ENCODE measurements around the gene SLC35B2.

The SLC35B2 gene

DNA sequence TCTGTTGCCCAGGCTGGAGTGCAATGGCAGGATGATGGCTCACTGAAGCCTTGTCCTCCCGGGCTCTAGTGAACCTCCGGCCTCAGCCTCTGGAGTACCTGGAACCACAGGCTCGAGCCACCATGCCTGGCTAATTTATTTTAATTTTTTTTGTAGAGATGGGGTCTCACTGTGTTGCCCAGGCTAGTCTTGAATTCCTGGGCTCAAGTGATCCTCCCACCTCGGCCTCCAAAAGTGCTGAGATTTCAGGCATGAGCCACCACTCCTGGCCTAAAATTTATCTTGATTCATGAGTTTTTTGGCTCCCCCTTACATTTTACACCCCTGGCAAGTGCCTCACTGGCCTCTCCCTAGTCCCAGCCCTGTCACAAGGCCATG is 36.4 kb downstream of the SLC35B2 start:
- H3K27ac ChIP-seq (ENCODE audit: low read length) = no peak overlapping the region
- no peaks in the 10 kb centered on the region for H3K9me3 ChIP-seq (ENCODE audit: insufficient read depth, low read length, severe bottlenecking)
- H3K36me3 ChIP-seq (ENCODE audit: insufficient read depth, low read length) = 0 out of 2 replicates have a peak, but pooled peaks cover under 1% of the 10 kb centered on the region
- no peak overlapping the region for H3K4me2 ChIP-seq (ENCODE audit: insufficient read depth, low read length)
- peaks cover 16% of the 10 kb centered on the region for H3K79me2 ChIP-seq (ENCODE audit: insufficient read depth, low read length)
- no peak overlapping the region for H3K9ac ChIP-seq (ENCODE audit: low read depth, low read length)
- H4K20me1 ChIP-seq (ENCODE audit: insufficient read depth, low read length) = peaks cover 9% of the 10 kb centered on the region
- DNase-seq = no peak
- H2AFZ ChIP-seq (ENCODE audit: low read depth, low read length) = no peak overlapping the region
- H3K4me1 ChIP-seq (ENCODE audit: insufficient read depth, low read length) = peaks cover 38% of the 10 kb centered on the region
- H3K27me3 ChIP-seq (ENCODE audit: insufficient read depth, low read length, poor library complexity) = peaks cover 28% of the 10 kb centered on the region
- ATAC-seq (ENCODE audit: insufficient read depth, low read depth) = no peak
- TF ChIP-seq, protein P1, sequence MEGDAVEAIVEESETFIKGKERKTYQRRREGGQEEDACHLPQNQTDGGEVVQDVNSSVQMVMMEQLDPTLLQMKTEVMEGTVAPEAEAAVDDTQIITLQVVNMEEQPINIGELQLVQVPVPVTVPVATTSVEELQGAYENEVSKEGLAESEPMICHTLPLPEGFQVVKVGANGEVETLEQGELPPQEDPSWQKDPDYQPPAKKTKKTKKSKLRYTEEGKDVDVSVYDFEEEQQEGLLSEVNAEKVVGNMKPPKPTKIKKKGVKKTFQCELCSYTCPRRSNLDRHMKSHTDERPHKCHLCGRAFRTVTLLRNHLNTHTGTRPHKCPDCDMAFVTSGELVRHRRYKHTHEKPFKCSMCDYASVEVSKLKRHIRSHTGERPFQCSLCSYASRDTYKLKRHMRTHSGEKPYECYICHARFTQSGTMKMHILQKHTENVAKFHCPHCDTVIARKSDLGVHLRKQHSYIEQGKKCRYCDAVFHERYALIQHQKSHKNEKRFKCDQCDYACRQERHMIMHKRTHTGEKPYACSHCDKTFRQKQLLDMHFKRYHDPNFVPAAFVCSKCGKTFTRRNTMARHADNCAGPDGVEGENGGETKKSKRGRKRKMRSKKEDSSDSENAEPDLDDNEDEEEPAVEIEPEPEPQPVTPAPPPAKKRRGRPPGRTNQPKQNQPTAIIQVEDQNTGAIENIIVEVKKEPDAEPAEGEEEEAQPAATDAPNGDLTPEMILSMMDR (IDR thresholded peaks at IDR 0.05; ENCODE audit: borderline replicate concordance, extremely low read depth, low read length, poor library complexity, severe bottlenecking) = no peak
- TF ChIP-seq EZH2 (IDR thresholded peaks at IDR 0.05; ENCODE audit: borderline replicate concordance, low read depth, low read length, severe bottlenecking) = no peak
- no peak overlapping the region for H3K4me3 ChIP-seq (ENCODE audit: low read depth in 1 of 2, low read length in 2 of 2)

DNA sequence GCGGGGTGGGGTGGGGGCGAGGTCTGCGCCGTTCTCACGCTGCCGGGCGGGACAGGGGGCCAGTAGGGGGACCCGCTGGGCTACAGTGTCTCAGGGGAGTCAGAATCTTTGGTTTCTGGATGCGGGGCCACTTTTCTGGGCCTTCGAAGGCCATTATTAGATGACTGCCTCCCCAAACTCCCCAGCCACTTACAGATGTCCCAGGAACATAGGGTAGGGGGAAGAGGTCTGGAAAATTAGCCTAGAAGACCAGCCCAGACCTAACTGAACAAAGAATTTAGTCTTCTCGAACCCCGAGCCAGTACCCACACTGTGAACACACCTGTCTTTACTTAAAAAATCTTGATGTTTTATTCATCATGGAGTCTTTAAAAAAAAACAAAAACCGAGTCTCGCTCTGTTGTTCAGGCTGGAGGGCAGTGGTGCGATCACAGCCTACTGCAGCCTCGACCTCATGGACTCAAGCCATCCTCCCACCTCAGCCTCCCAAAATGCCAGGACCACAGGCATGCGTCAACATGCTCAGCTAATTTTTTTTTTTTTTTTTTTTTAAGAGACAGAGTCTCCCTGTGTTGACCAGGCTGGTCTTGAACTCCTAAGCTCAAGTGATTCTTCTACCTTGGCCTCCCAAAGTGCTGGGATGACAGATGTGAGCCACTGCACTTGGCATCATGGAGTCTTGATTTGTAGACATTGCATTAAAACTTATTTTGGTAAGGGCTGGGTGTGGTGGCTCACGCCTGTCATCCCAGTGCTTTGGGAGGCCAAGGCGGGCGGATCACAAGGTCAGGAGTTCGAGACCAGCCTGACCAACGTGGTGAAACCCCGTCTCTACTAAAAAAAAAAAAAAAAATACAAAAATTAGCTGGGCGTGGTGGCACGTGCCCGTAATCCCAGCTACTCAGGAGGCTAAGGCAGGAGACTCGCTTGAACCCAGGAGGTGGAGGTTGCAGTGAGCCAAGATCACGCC is 37.2 kb downstream of the SLC35B2 start:
- H3K4me3 ChIP-seq (ENCODE audit: low read depth in 1 of 2, low read length in 2 of 2) = no peak overlapping the region
- peaks cover 5% of the 10 kb centered on the region; the same call in 1 of the 2 replicates for H4K20me1 ChIP-seq (ENCODE audit: insufficient read depth, low read length)
- DNase-seq (no peak), ATAC-seq (ENCODE audit: insufficient read depth, low read depth) (no peak)
- H3K9ac ChIP-seq (ENCODE audit: low read depth, low read length) = no peak overlapping the region
- no peak overlapping the region for H2AFZ ChIP-seq (ENCODE audit: low read depth, low read length)
- no peak overlapping the region for H3K27ac ChIP-seq (ENCODE audit: low read length)
- H3K27me3 ChIP-seq (ENCODE audit: insufficient read depth, low read length, poor library complexity) = peaks cover 29% of the 10 kb centered on the region
- TF ChIP-seq, protein P1 (IDR thresholded peaks at IDR 0.05; ENCODE audit: borderline replicate concordance, extremely low read depth, low read length, poor library complexity, severe bottlenecking) = no peak
- TF ChIP-seq EZH2 (IDR thresholded peaks at IDR 0.05; ENCODE audit: borderline replicate concordance, low read depth, low read length, severe bottlenecking) = no peak
- H3K79me2 ChIP-seq (ENCODE audit: insufficient read depth, low read length) = peaks cover 15% of the 10 kb centered on the region
- H3K9me3 ChIP-seq (ENCODE audit: insufficient read depth, low read length, severe bottlenecking) = no peaks in the 10 kb centered on the region
- H3K36me3 ChIP-seq (ENCODE audit: insufficient read depth, low read length) = no peaks in the 10 kb centered on the region
- H3K4me1 ChIP-seq (ENCODE audit: insufficient read depth, low read length) = peaks cover 30% of the 10 kb centered on the region
- H3K4me2 ChIP-seq (ENCODE audit: insufficient read depth, low read length) = no peak overlapping the region

DNA sequence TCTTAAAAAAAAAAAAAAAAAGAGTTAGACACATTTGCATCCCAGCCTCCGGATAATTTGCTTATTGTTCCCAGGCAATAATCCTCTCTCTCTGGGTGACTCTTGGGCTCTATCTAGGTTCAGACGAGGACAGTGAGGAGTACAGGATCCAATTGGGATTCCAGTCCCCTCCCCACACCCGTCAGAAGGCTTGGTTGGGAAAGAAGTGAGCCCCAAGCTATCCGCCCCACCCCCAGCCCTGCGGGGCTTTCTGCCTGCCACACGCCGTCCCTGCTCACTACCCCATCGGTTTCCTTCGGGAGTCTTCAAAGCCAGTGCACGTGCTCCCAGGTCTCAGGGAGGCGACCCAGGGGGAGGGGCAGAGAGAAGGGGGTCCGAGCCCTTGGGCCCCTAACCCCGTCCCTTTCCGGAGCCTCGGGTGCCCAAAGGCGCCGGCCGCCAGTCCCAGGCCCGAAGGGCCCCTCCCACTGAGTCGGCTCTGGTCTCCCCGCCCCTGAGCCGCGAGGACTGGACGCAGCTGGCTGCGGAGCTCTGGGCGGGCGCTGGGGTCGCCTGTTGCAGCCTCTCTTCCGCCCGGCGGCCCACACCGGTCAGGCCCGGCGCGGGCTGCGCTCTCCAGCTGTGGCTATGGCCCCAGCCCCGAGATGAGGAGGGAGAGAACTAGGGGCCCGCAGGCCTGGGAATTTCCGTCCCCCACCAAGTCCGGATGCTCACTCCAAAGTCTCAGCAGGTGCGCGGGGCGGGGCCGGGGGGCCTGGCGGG is 38.1 kb downstream of the SLC35B2 start:
- Histone ChIP-seq H4K20me1 (ENCODE audit: insufficient read depth, low read length) (no peaks in the 10 kb centered on the region), H3K4me2 (ENCODE audit: insufficient read depth, low read length) (peak overlapping the region; percentile 44), H3K9me3 (ENCODE audit: insufficient read depth, low read length, severe bottlenecking) (no peaks in the 10 kb centered on the region), H3K27me3 (ENCODE audit: insufficient read depth, low read length, poor library complexity) (peaks cover 29% of the 10 kb centered on the region), H3K4me3 (ENCODE audit: low read depth in 1 of 2, low read length in 2 of 2) (no peak overlapping the region), H3K27ac (ENCODE audit: low read length) (no peak overlapping the region), H2AFZ (ENCODE audit: low read depth, low read length) (no peak overlapping the region; the same call in 1 of the 2 replicates), H3K79me2 (ENCODE audit: insufficient read depth, low read length) (peaks cover 6% of the 10 kb centered on the region), H3K4me1 (ENCODE audit: insufficient read depth, low read length) (peaks cover 21% of the 10 kb centered on the region), H3K9ac (ENCODE audit: low read depth, low read length) (0 out of 2 replicates have a peak overlapping the region, but pooled peaks have one; percentile 12), H3K36me3 (ENCODE audit: insufficient read depth, low read length) (no peaks in the 10 kb centered on the region)
- TF ChIP-seq, protein P1 (IDR thresholded peaks at IDR 0.05; ENCODE audit: borderline replicate concordance, extremely low read depth, low read length, poor library complexity, severe bottlenecking) = no peak
- peak; percentile 32 for TF ChIP-seq EZH2 (IDR thresholded peaks at IDR 0.05; ENCODE audit: borderline replicate concordance, low read depth, low read length, severe bottlenecking)
- peak; percentile 10; the same call in 1 of the 3 replicates for ATAC-seq (ENCODE audit: insufficient read depth, low read depth)
- DNase-seq = peak; percentile 66
